SK-N-SH (cell line): Measurements from ENCODE around the gene TUBGCP3.

Source experiments
- ELF1 ChIP-seq: IDR thresholded peaks from 2 replicates; pipeline ENCODE4 v1.4.0; 2012
- GABPA ChIP-seq: IDR thresholded peaks from 2 replicates; pipeline ENCODE4 v1.4.0; 2012; ENCODE audit warnings: low read depth, mild to moderate bottlenecking
- GATA2 ChIP-seq: sonication (generic); formaldehyde crosslinking; IDR thresholded peaks from 2 replicates; pipeline ENCODE4 v1.5.0; 2020; ENCODE audit warnings: mild to moderate bottlenecking, missing genetic modification reagents
- POLR2AphosphoS5 ChIP-seq: IDR thresholded peaks from 2 replicates; pipeline ENCODE4 v1.6.1; 2012; ENCODE audit warnings: low read depth, low read length
- RAD21 ChIP-seq: IDR thresholded peaks from 2 replicates; pipeline ENCODE4 v1.6.1; 2012; ENCODE audit warnings: mild to moderate bottlenecking, low read length
- USF1 ChIP-seq: IDR thresholded peaks from 2 replicates; pipeline ENCODE4 v1.4.0; 2012; ENCODE audit warnings: low read depth, borderline replicate concordance
- TF ChIP-seq, protein P1 (sequence below): IDR thresholded peaks from 2 replicates; pipeline ENCODE4 v1.6.1; 2012; ENCODE audit warnings: mild to moderate bottlenecking, low read depth, low read length, moderate library complexity
- TF ChIP-seq, protein P2 (sequence below): fragments of 200-600 bp; sonication (generic); IDR thresholded peaks from 2 replicates; pipeline ENCODE4 v1.6.1; 2017; ENCODE audit warnings: antibody characterized with exemption, mild to moderate bottlenecking, moderate library complexity

DNA sequence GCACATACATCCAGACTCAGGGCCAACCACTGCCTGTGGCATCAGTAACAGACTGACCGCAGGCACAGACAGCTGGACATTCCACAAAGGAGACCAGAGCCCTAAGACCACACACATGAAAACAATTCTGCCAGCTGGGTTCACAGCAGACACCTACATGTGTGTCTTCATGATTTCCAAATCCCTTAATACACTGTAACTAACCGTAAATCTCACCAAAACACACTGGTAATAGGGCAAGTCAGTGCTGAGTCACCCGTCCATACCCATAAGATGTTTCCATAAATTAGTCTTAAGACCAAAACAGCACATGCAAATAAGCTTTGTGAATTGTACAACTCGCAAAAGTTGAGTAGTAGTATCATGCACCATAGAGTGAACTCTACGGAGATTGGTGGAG is 65.4 kb downstream of the TUBGCP3 start:
- TF ChIP-seq, protein P1, sequence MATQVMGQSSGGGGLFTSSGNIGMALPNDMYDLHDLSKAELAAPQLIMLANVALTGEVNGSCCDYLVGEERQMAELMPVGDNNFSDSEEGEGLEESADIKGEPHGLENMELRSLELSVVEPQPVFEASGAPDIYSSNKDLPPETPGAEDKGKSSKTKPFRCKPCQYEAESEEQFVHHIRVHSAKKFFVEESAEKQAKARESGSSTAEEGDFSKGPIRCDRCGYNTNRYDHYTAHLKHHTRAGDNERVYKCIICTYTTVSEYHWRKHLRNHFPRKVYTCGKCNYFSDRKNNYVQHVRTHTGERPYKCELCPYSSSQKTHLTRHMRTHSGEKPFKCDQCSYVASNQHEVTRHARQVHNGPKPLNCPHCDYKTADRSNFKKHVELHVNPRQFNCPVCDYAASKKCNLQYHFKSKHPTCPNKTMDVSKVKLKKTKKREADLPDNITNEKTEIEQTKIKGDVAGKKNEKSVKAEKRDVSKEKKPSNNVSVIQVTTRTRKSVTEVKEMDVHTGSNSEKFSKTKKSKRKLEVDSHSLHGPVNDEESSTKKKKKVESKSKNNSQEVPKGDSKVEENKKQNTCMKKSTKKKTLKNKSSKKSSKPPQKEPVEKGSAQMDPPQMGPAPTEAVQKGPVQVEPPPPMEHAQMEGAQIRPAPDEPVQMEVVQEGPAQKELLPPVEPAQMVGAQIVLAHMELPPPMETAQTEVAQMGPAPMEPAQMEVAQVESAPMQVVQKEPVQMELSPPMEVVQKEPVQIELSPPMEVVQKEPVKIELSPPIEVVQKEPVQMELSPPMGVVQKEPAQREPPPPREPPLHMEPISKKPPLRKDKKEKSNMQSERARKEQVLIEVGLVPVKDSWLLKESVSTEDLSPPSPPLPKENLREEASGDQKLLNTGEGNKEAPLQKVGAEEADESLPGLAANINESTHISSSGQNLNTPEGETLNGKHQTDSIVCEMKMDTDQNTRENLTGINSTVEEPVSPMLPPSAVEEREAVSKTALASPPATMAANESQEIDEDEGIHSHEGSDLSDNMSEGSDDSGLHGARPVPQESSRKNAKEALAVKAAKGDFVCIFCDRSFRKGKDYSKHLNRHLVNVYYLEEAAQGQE: no peak
- no peak for TF ChIP-seq RAD21
- TF ChIP-seq GATA2: no peak
- TF ChIP-seq USF1: no peak
- TF ChIP-seq ELF1: no peak
- TF ChIP-seq, protein P2, sequence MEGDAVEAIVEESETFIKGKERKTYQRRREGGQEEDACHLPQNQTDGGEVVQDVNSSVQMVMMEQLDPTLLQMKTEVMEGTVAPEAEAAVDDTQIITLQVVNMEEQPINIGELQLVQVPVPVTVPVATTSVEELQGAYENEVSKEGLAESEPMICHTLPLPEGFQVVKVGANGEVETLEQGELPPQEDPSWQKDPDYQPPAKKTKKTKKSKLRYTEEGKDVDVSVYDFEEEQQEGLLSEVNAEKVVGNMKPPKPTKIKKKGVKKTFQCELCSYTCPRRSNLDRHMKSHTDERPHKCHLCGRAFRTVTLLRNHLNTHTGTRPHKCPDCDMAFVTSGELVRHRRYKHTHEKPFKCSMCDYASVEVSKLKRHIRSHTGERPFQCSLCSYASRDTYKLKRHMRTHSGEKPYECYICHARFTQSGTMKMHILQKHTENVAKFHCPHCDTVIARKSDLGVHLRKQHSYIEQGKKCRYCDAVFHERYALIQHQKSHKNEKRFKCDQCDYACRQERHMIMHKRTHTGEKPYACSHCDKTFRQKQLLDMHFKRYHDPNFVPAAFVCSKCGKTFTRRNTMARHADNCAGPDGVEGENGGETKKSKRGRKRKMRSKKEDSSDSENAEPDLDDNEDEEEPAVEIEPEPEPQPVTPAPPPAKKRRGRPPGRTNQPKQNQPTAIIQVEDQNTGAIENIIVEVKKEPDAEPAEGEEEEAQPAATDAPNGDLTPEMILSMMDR: no peak
- no peak for TF ChIP-seq POLR2AphosphoS5
- no peak for TF ChIP-seq GABPA
